HG02970 (cell line): ENCODE results near the gene TBXAS1.

Source experiments
- ATAC-seq: cut with Tn5 transposase; IDR thresholded peaks from one replicate; pipeline ENCODE4 v1.9.1; 2021; ENCODE audit warnings: mild to moderate bottlenecking, moderate library complexity, moderate number of reproducible peaks; ENCODE audit not compliant: unreplicated experiment, low FRiP score

The TBXAS1 gene

DNA sequence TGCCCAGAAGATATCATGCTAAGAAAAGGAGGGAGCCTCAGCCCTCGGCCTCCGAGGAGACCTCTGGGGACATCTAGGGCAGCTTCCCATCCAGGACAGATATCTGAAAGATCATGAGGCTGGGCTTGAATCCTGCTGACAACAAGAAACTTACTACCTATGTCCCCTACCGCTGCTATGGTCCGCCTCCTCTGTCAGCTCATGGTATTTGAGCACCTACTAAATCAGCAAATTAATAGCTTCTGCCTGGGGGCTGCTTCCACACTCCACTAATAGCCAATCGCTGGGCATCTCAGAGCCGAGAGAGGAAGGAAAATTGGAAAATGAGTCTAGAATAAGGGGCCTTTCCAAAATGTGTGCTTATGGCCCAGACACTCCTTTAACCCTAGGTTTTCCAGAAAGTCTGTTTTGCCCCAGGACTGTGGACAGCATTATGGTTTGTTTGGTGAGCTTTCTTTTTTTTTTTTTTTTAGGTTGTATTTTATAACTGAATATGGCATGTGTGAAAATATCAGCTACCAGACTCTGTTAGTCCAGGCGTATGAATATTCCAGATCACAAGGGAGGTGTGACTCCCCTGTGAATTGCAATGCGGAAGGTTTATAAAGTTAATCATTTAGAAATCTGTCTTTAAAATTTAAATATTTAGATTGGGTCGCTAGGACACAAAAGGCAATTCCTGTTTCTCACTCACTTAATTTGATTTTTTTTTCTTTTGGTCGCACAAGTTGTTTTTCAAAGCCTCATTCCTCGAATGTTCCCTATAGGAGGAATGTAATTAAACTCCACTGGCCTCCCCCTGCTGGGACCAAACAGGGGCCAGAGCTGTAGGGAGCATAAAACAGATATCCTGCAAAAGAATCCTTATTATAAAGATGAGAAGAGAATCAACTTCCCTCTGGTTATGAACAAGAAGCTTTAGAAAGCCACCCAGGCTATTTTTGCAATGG, 144.3 kb downstream of the TBXAS1 start:
- ATAC-seq: no peak

- no peak for ATAC-seq
Observed at GRCh38 chr7:139974179-139974811, 145.2 kb downstream of the TBXAS1 start.

DNA sequence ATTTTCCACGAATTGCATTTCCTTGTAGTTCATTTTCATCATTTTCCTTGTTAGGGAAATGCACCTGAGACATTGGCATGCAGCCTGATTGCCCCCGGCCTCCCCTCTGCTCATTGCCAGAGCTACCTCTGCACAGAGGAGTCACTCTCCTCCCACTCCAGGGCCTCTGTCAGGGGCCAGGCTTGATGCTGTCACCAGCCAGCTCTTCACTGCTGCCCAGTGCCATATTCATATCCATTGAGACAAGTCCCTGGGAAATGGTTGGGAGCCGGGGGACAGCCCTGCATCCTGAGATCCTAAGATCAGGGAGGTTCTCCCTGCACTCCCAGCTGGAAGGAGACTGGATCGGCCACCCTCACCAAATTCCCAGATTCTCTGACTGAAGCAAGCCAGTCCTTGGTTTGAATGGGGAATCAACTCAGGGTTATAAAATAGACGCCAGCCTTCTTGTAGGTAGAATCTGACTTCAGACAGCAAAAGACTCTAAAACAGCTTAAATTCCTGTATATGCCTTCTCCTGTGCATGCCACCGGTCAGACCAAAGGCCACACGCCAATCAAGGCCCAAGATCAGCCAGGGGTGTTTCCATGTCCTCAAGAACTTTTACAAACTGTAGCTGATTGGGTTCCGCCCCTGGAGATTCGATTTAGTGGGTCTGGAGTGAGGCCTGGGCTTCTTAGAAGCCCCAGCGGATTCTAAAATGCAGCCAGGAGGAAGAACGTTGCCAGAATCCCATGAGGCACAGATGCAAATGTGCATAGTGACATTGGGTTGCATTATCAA, 147.2 kb downstream of the TBXAS1 start:
- ATAC-seq: no peak

DNA sequence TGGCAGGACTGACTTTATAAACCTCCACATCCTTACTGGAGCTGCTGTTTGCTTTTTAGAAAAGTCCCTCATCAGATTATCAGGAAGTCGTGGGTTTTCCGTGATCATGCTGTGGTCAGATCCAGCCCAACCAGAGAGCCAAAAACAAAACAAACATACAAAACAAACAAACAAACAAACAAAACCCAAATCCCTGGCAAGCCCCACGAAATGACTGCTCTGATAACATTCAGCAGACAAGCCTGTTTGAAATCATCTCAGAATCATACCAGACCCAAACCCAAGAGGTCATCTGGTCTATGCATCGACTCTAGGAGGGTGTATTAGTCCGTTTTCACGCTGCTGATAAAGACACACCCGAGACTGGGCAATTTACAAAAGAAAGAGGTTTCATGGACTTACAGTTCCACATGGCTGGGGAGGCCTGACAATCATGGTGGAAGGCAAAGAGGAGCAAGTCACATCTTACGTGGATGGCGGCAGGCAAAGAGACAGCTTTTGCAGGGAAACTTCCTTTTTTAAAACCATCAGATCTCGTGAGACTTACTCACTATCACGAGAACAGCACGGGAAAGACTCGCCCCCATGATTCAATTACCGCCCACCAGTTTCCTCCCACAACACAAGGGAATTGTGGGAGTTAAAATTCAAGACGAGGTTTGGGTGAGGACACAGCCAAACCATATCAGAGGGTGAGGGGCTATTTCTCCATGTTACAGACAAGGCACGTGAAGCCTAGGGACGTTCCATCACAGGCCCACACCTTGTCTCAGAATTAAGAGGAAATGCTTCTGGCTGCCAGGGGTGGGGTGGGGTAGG, 148.0 kb downstream of the TBXAS1 start:
- no peak for ATAC-seq

DNA sequence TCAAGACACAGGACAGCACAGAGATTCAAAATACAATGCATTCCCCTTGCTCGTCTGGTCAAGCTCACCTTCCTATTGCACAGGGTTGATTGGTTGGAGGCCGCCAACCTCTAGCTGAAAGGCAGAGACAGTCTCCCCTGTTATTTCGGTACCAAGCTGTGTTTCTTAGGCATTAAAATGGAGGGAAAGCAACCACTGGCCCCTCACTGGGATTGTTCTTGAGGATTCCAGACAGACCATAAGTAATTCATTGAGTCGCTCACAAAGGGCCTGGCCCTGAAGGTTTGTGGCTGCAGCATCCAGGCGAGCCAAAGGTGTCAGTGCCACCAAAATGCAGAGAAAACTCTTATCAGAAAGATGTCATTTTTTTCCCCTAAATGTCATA, 152.4 kb downstream of the TBXAS1 start:
- ATAC-seq: no peak

- no peak for ATAC-seq
Observed at GRCh38 chr7:139982927-139983920, 154.2 kb downstream of the TBXAS1 start.

GRCh38 chr7:139984642-139985539, 155.8 kb downstream of the TBXAS1 start:
- no peak for ATAC-seq

- ATAC-seq: no peak
Observed at GRCh38 chr7:139985811-139986210, 156.7 kb downstream of the TBXAS1 start.

- ATAC-seq: no peak
Observed at GRCh38 chr7:139987691-139988516, 158.8 kb downstream of the TBXAS1 start.

- ATAC-seq: no peak
Observed at GRCh38 chr7:139989366-139990141, 160.5 kb downstream of the TBXAS1 start.

DNA sequence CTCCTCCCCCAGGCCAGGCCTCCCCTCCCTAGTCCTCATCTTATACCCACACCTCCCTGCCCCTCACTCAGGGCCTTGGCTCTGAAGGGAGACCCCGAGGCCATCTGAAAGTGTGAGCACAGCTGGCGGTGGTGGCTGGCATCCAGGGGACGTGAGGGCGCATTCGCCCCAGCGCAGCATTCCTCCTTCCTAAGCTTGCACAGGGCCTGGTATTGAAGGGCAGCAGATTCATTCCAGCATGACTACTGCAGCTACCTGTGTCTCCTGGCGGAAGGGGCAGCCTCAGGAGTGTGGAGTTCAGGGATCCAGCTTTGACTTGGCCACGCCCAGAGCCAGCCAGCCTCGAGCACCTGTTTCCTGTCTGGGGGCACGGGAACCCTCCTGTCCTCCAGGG, 161.1 kb downstream of the TBXAS1 start:
- ATAC-seq: no peak

- ATAC-seq: no peak
Observed at GRCh38 chr7:139990571-139991268, 161.7 kb downstream of the TBXAS1 start.

DNA sequence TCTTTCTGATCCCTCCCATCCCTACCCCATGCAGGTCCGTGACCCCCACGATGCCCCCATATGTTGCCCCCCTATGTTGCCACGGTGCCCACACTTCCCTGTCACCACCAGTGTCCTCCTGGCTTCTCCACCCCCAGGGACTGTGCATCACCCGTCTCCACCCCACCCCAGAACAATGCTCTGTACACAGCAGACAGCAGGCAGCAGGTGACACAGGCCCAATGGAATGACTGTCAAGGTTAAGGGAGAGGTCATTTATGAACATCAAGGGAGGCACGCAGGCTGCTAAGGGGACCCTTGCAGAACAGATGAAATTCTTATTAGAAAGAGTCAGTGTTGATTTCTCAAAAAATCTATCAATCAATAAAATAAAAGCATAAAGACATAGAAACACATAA, 162.2 kb downstream of the TBXAS1 start:
- no peak for ATAC-seq

DNA sequence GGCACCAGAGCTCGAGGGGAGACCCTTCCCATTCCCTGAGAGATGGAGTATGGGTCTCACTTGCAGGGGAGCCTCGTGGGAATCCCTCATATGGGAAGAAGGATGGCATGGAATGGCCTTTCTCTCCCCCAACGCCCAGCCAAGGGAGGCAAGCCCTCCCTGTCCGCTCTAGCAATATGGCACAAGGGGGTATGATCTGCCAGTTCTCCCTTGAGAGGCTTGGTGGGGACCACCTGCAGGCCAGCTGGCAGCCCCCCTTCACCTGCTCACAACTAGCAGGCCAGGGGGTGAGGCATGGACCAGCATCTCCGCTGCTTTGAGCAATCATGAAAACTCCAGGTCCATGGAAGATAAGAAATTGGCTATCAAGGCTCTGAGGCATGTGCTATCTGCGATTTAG, 162.8 kb downstream of the TBXAS1 start:
- no peak for ATAC-seq

DNA sequence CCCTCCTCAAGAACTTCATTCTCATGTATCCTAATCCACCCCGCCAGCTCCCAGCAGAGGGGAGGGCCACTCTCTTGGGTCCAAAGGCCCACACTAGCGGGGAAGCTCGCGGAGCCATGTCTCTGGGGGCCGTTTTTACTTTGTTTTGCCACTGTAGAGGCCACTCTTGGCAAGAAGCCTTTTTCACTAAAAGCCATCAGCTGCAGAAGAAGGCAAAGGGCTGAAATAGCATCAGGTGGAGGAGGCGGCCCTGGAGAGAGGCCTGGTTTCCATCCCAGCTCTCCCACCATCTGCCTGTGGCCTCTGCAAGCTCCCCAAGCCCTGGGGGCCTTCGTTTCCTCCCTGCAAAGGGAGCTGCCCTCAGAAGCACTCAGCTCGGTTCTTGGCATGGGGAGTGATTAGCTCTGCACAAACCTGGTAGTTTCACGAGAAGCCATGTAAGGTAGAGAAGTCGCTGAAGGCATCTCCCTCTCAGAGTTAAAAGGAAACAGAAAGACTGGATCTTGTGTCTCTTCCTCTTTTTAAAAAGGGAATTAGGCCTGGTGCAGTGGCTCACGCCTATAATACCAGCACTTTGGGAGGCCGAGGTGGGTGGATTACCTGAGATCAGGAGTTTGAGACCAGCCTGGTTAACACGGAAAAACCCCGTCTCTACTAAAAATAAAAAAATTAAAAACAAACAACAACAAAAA, 163.4 kb downstream of the TBXAS1 start:
- ATAC-seq: no peak
